ENCODE measurements around the gene PABPN1. TPM values are rescaled to one million over a fixed set of nuclear protein-coding genes. Genes with fewer than 3 reads are reported as not detected.

PABPN1 gene
- total and polyA plus RNA-seq, 2 of the 13 experiments (the other 11 are each of a cell fraction or from before 2014, with no cell fraction given) = 233 to 524 TPM

DNA sequence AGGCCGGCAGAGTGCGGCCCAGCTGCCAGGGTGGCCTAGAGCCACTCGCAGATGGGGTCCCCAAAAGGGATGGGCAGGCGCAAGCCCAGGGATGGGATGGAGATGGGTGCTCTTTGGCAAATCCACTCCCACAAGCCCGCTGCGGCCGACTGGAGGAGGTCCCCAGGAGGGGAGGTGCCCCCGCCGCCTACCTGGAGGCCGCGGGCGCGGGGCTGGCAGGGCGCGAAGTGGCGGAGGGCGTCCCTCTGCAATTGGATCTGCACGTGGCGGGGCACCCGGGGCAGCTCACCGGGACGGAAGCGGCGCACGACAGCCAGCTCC, 19.3 kb upstream of the PABPN1 start (continued):
- TF ChIP-seq, protein P1, sequence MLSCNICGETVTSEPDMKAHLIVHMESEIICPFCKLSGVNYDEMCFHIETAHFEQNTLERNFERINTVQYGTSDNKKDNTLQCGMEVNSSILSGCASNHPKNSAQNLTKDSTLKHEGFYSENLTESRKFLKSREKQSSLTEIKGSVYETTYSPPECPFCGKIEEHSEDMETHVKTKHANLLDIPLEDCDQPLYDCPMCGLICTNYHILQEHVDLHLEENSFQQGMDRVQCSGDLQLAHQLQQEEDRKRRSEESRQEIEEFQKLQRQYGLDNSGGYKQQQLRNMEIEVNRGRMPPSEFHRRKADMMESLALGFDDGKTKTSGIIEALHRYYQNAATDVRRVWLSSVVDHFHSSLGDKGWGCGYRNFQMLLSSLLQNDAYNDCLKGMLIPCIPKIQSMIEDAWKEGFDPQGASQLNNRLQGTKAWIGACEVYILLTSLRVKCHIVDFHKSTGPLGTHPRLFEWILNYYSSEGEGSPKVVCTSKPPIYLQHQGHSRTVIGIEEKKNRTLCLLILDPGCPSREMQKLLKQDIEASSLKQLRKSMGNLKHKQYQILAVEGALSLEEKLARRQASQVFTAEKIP (CRISPR knock-in tag; IDR thresholded peaks at IDR 0.05; ENCODE audit: borderline replicate concordance) = no peak
- TF ChIP-seq, protein P2, sequence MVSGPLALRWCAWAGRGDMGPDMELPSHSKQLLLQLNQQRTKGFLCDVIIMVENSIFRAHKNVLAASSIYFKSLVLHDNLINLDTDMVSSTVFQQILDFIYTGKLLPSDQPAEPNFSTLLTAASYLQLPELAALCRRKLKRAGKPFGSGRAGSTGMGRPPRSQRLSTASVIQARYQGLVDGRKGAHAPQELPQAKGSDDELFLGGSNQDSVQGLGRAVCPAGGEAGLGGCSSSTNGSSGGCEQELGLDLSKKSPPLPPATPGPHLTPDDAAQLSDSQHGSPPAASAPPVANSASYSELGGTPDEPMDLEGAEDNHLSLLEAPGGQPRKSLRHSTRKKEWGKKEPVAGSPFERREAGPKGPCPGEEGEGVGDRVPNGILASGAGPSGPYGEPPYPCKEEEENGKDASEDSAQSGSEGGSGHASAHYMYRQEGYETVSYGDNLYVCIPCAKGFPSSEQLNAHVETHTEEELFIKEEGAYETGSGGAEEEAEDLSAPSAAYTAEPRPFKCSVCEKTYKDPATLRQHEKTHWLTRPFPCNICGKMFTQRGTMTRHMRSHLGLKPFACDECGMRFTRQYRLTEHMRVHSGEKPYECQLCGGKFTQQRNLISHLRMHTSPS (CRISPR knock-in tag; IDR thresholded peaks at IDR 0.05; ENCODE audit: low read depth) = peak; percentile 84; the same call in 1 of the 2 replicates
- TF ChIP-seq, protein P3, sequence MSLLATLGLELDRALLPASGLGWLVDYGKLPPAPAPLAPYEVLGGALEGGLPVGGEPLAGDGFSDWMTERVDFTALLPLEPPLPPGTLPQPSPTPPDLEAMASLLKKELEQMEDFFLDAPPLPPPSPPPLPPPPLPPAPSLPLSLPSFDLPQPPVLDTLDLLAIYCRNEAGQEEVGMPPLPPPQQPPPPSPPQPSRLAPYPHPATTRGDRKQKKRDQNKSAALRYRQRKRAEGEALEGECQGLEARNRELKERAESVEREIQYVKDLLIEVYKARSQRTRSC (CRISPR knock-in tag; IDR thresholded peaks at IDR 0.05; ENCODE audit: low read depth) = peak; percentile 93; the same call in 1 of the 2 replicates
- no peak for TF ChIP-seq ZNF282 (IDR thresholded peaks at IDR 0.05; ENCODE audit: partially characterized antibody)
- TF ChIP-seq EHMT2 (IDR thresholded peaks at IDR 0.05; ENCODE audit: borderline replicate concordance, low read depth, low read length) = no peak
- no peak for TF ChIP-seq SKI (IDR thresholded peaks at IDR 0.05; ENCODE audit: partially characterized antibody)
- TF ChIP-seq SUZ12 (IDR thresholded peaks at IDR 0.05; ENCODE audit: low read depth, low read length) = no peak
- TF ChIP-seq, protein P4, sequence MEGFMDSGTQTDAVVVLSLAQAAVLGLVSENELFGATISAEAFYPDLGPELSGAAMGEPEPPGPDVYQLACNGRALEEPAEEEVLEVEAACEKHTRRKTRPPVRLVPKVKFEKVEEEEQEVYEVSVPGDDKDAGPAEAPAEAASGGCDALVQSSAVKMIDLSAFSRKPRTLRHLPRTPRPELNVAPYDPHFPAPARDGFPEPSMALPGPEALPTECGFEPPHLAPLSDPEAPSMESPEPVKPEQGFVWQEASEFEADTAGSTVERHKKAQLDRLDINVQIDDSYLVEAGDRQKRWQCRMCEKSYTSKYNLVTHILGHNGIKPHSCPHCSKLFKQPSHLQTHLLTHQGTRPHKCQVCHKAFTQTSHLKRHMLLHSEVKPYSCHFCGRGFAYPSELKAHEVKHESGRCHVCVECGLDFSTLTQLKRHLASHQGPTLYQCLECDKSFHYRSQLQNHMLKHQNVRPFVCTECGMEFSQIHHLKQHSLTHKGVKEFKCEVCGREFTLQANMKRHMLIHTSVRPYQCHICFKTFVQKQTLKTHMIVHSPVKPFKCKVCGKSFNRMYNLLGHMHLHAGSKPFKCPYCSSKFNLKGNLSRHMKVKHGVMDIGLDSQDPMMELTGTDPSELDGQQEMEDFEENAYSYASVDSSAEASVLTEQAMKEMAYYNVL (CRISPR knock-in tag; IDR thresholded peaks at IDR 0.05; ENCODE audit: borderline replicate concordance) = peak; percentile 92
- peak; percentile 63; the same call in 1 of the 2 replicates for TF ChIP-seq RXRA (CRISPR knock-in tag; IDR thresholded peaks at IDR 0.05)
- TF ChIP-seq ZNF761 (CRISPR knock-in tag; conservative IDR thresholded peaks at IDR 0.05) = peak; percentile 80
- TF ChIP-seq ZBTB3 (CRISPR knock-in tag; IDR thresholded peaks at IDR 0.05; ENCODE audit: borderline replicate concordance, low read depth) = 0 out of 2 replicates have a peak, but pooled peaks have one; percentile 60
- no peak; the same call in none of the 2 replicates for TF ChIP-seq ZFP90 (CRISPR knock-in tag; IDR thresholded peaks at IDR 0.05; ENCODE audit: borderline replicate concordance)
- 0 out of 2 replicates have a peak, but pooled peaks have one; percentile 30 for TF ChIP-seq FOXA3 (CRISPR knock-in tag; IDR thresholded peaks at IDR 0.05)
- no peak for TF ChIP-seq RBM22 (optimal IDR thresholded peaks at IDR 0.05; ENCODE audit: low read length)
- peak; percentile 70; the same call in 1 of the 2 replicates for TF ChIP-seq IRF2 (CRISPR knock-in tag; IDR thresholded peaks at IDR 0.05)
- TF ChIP-seq, protein P5, sequence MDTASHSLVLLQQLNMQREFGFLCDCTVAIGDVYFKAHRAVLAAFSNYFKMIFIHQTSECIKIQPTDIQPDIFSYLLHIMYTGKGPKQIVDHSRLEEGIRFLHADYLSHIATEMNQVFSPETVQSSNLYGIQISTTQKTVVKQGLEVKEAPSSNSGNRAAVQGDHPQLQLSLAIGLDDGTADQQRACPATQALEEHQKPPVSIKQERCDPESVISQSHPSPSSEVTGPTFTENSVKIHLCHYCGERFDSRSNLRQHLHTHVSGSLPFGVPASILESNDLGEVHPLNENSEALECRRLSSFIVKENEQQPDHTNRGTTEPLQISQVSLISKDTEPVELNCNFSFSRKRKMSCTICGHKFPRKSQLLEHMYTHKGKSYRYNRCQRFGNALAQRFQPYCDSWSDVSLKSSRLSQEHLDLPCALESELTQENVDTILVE (CRISPR knock-in tag; IDR thresholded peaks at IDR 0.05) = peak; percentile 24; the same call in 1 of the 2 replicates
- TF ChIP-seq, protein P6, sequence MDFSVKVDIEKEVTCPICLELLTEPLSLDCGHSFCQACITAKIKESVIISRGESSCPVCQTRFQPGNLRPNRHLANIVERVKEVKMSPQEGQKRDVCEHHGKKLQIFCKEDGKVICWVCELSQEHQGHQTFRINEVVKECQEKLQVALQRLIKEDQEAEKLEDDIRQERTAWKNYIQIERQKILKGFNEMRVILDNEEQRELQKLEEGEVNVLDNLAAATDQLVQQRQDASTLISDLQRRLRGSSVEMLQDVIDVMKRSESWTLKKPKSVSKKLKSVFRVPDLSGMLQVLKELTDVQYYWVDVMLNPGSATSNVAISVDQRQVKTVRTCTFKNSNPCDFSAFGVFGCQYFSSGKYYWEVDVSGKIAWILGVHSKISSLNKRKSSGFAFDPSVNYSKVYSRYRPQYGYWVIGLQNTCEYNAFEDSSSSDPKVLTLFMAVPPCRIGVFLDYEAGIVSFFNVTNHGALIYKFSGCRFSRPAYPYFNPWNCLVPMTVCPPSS (IDR thresholded peaks at IDR 0.05) = no peak
- peak; percentile 94 for TF ChIP-seq RBFOX2 (IDR thresholded peaks at IDR 0.05; ENCODE audit: low read depth, low read length)
- TF ChIP-seq ZNF772 (CRISPR knock-in tag; IDR thresholded peaks at IDR 0.05) = no peak
- TF ChIP-seq, protein P7, sequence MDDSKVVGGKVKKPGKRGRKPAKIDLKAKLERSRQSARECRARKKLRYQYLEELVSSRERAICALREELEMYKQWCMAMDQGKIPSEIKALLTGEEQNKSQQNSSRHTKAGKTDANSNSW (CRISPR knock-in tag; IDR thresholded peaks at IDR 0.05; ENCODE audit: borderline replicate concordance) = 0 out of 2 replicates have a peak, but pooled peaks have one; percentile 90
- TF ChIP-seq ASH2L (IDR thresholded peaks at IDR 0.05; ENCODE audit: insufficient read length, low read depth, low read length) = peak; percentile 32
